Effector CD8-positive, alpha-beta T cell (primary cell): ENCODE data around the gene GRIN3B.
A peak's percentile ranks its signal among the peaks of the same experiment; 100 is the strongest.

Experiments
- DNase-seq: peaks from one replicate; lab custom pipeline; 2025; lab: John Stamatoyannopoulos, UW

The GRIN3B gene

DNA sequence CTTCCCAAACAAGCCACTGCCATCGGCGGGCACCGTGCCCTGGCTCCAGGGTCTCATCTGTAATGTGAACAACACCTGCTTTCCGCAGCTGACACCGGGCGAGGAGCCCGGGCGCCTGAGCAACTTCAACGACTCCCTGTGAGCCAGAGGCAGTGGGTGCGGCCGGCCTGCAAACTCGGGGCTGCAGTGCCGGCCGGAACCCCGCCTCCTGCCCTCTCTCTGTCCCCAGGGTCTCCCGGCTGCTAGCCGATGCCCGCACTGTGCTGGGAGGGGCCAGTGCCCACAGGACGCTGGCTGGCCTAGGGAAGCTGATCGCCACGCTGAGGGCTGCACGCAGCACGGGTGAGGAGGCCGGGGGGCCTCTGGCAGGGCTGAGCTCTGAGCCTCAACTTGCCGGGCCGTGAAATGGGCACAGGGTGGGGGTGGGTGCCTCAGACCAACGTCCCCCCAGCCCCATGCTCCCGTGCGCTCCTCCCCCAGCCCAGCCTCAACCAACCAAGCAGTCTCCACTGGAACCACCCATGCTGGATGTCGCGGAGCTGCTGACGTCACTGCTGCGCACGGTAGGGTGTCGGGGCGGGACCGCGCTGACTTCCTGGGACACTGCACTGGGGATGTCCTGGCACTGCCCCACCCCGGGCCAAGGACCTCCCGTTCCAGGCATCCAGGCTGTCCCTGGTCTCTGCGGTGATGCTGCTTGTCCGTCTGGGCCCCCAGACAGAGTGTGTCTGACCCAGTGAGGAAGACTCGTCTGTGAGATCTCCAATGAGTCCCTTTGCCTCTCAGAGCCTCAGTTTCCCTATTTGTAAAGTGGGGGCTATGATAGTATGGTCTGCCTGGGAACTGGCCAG, 41.8 kb downstream of the GRIN3B start:
- no peak for DNase-seq

DNA sequence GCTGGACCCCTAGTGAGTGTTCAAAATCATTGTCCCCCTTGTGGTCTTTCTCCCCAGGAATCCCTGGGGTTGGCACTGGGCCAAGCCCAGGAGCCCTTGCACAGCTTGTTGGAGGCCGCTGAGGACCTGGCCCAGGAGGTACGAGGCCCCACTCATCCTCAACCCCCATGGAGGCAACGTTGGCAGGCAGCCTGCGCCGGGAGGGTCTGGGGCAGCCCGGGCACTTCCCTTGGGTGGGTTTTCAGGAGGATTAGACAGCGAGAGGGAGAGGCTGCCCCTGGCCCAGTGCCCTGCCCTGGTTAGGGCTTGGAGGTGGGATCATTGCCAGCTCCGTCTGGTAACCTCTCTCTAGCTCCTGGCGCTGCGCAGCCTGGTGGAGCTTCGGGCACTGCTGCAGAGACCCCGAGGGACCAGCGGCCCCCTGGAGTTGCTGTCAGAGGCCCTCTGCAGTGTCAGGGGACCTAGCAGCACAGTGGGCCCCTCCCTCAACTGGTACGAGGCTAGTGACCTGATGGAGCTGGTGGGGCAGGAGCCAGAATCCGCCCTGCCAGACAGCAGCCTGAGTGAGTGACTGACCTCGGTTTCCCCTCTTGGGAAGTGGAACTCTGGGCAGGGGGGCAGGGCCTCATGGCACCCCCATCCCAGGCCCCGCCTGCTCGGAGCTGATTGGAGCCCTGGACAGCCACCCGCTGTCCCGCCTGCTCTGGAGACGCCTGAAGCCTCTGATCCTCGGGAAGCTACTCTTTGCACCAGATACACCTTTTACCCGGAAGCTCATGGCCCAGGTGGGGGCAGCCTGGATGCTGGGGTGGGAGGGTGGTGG, 42.7 kb downstream of the GRIN3B start:
- DNase-seq = no peak

DNA sequence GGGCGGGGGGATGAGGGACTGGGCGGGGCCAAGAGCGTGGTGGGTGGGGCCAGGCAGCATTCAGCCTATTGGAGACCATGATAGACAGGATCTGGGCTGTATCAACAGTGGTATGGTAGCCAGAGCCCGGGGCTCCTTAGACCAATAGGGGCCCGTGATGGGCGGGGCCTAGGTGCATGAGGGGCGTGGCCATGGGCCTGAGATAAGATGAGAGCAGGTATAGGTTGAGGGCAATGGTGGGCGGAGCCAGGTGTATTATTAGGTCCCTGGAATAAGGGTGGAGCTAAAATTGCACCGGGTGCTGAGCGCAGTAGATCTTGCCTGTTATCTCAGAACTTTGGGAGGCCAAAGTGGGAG, 45.0 kb downstream of the GRIN3B start:
- peak; percentile 50 for DNase-seq

DNA sequence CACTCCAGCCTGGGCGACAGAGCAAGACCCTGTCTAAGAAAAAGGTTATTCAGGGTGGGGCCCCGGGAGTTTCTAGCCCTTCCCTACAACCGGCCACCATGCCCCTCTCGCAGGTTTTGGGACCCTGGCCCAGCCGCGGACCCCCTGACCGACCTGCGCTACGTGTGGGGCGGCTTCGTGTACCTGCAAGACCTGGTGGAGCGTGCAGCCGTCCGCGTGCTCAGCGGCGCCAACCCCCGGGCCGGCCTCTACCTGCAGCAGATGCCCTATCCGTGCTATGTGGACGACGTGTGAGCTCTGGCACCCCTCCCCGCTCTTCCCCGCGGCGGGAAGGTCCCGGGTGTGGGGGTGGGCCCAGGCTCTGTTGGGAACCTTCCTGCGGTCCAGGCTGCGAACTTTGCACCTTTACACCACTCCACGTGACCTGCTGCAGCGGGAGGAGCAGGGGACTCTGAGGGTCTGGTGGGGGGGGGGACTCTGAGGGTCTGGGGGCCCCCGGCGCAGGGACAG, 46.0 kb downstream of the GRIN3B start:
- DNase-seq = no peak

DNA sequence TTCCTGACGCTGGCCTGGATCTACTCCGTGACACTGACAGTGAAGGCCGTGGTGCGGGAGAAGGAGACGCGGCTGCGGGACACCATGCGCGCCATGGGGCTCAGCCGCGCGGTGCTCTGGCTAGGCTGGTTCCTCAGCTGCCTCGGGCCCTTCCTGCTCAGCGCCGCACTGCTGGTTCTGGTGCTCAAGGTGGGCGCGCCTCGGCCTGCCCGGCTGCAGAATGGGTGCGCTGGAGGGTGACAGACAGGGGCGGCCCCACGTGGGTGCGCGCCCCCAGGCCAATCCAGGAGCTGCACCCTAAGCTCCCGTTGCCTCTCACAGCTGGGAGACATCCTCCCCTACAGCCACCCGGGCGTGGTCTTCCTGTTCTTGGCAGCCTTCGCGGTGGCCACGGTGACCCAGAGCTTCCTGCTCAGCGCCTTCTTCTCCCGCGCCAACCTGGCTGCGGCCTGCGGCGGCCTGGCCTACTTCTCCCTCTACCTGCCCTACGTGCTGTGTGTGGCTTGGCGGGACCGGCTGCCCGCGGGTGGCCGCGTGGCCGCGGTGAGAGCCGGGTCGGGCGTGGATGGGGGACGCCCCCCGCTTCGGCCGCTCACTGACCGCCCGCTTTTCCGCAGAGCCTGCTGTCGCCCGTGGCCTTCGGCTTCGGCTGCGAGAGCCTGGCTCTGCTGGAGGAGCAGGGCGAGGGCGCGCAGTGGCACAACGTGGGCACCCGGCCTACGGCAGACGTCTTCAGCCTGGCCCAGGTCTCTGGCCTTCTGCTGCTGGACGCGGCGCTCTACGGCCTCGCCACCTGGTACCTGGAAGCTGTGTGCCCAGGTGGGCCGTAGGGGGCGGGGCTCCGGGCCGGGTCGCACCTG, 46.8 kb downstream of the GRIN3B start:
- DNase-seq = no peak

DNA sequence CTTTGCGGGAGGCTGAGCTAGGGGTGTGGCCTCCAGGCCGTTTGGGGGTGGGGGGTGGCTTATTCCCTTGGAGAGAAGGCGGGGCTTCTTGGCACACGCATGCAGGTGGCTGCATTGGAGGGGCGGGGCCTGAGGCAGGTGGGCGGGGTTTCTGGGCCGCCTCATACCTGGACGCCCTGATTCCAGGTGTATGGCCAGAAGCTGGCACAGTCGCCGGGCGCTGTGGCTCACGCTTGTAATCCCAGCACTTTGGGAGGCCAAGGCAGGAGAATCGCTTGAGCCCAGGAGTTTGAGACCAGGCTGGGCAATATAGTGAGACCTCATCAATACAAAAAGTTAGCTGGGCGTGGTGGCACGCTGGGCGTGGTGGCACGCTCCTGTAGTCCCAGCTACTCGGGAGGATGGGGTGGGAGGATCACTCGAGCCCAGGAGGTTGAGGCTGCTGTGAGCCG, 47.5 kb downstream of the GRIN3B start:
- no peak for DNase-seq

DNA sequence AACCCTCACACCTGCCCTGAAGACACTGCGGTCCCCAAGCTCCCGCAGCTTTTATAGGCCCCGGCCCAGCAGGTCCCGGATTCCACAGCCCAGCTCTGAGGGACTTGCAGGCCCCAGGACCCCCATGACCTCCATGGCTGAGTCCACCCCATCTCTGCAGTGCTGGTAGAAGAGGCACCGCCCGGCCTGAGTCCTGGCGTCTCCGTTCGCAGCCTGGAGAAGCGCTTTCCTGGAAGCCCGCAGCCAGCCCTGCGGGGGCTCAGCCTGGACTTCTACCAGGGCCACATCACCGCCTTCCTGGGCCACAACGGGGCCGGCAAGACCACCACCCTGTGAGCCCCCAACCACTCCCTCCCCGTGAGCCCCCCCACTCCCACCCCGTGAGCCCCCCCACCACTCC, 48.9 kb downstream of the GRIN3B start:
- no peak for DNase-seq

DNA sequence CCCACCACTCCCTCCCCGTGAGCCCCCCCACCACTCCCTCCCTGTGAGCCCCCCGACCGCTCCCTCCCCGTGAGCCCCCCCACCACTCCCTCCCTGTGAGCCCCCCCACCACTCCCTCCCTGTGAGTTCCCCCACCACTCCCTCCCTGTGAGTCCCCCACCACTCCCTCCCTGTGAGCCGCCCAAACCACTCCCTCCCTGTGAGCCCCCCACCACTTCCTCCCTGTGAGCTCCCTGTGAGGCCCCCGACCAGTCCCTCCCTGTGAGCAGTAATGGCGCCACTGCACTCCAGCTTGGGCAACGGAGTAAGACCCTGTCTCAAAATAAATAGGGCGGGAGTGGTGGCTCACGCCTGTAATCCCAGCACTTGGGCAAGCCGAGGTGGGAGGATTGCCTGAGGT, 49.6 kb downstream of the GRIN3B start:
- no peak for DNase-seq

DNA sequence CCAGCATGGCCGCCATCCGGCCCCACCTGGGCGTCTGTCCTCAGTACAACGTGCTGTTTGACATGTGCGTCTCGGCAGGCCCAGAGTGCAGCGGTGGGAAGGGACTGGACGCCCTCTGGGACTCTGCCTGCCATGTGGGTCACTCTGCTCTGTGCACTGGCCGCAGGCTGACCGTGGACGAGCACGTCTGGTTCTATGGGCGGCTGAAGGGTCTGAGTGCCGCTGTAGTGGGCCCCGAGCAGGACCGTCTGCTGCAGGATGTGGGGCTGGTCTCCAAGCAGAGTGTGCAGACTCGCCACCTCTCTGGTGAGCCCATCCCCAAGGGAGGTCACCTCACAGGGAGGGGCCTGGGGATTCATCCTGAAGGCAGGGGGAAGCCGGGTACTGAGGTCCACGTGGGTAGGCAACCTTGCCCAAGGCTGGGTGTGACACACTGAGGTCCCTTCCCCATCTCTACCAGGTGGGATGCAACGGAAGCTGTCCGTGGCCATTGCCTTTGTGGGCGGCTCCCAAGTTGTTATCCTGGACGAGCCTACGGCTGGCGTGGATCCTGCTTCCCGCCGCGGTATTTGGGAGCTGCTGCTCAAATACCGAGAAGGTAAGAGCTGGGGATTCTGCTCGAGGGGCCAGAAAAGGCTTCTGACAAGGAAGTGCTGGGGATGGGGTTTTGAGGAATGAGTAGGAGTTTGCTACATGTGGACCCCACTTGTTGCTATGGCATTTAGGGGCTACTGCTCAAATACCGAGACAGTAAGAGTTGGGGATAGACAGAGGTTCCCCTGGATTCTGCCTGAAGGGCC, 51.0 kb downstream of the GRIN3B start:
- DNase-seq = no peak

DNA sequence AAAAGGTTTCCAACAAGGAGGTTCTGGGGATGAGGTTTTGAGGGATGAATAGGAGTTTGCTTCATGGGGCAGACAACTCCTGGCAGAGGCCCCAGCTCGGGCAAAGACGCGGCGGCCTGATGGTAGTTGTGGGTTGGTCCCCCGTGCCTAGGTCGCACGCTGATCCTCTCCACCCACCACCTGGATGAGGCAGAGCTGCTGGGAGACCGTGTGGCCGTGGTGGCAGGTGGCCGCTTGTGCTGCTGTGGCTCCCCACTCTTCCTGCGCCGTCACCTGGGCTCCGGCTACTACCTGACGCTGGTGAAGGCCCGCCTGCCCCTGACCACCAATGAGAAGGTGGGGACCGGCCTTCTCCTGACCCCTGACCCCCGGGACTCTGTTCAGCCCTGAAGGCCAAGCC, 51.6 kb downstream of the GRIN3B start:
- no peak for DNase-seq

DNA sequence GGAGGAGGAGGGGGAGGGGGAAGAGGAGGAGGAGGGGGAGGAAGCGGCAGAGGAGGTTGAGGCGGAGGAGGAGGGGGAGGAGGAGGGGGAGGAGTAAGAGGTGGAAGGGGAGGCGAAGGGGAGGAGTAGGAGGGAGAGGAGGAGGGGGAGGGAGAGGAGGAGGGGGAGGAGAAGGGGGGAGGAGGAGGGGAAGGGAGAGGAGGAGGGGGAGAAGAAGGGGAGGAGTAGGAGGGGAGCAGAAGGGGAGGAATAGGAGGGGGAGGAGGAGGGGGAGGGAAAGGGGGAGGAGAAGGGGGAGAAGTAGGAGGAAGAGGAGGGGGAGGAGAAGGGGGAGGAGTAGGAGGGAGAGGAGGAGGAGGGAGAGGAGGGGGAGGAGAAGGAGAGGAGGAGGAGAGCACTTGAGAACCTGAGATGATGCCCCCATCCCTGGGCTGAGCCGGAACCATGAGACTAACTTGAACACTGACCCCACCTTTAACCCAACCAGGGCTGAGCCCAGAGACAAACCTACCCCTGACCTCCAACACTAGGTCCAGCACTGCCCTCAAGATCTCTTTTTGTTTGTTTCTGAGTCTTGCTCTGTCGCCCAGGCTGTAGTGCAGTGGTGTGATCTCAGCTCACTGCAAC, 52.2 kb downstream of the GRIN3B start:
- DNase-seq = no peak

DNA sequence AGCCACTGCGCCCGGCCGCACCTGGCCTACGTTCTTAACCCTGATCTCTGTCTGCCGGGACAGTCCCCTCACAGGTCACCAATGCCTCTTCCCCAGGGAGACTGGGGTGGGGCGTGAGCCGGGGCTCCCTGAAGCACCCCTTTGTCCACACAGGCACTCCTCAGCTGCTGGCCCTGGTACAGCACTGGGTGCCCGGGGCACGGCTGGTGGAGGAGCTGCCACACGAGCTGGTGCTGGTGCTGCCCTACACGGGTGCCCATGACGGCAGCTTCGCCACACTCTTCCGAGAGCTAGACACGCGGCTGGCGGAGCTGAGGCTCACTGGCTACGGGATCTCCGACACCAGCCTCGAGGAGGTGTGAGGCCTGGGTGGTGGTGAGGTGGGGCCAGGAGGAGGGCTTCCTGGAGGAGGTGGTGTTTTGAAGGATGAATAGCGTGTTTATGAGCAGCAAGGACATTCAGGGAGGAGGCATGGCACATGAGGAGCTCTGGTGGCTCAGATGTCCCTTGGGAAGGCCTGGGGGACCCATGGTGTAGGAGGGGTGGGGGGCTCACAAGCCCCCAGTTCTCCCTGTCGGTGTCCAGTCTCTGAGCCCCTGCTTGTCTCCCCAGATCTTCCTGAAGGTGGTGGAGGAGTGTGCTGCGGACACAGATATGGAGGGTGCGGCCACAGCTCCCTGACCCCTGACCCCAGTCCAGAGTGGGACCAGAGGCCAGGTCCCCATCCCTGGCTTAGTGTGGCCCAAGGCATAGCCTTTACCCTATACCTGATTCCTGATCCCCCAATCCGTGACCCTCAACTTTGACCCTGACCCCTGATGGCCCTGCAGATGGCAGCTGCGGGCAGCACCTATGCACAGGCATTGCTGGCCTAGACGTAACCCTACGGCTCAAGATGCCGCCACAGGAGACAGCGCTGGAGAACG, 53.2 kb downstream of the GRIN3B start:
- DNase-seq = no peak

DNA sequence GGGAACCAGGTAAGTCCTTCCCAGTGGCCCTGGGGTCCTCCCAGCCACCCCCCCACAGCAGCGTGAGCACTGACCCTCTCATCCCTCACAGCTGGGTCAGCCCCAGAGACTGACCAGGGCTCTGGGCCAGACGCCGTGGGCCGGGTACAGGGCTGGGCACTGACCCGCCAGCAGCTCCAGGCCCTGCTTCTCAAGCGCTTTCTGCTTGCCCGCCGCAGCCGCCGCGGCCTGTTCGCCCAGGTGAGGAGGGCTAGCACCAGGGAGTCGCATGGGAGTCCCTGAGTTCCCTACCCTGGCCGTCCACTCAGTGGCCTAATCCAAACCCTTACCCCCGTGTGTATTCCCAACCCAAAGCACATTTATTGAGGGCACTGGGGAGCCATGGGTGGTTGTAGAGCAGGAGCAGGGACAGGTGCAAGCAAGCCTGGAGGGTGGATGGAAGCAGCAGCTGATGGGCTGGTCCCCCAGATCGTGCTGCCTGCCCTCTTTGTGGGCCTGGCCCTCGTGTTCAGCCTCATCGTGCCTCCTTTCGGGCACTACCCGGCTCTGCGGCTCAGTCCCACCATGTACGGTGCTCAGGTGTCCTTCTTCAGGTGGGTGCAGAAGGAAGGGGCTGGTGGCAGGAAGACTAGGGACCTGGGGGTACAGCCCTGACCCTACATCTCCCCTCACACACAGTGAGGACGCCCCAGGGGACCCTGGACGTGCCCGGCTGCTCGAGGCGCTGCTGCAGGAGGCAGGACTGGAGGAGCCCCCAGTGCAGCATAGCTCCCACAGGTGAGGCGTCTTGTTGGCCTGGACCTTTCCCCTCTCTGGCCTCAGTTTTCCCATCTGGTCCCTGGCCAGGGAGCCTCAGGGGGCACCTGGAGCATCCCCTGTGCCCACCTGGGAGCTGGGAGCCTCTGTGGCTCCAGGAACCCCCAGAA, 54.1 kb downstream of the GRIN3B start:
- DNase-seq = no peak

DNA sequence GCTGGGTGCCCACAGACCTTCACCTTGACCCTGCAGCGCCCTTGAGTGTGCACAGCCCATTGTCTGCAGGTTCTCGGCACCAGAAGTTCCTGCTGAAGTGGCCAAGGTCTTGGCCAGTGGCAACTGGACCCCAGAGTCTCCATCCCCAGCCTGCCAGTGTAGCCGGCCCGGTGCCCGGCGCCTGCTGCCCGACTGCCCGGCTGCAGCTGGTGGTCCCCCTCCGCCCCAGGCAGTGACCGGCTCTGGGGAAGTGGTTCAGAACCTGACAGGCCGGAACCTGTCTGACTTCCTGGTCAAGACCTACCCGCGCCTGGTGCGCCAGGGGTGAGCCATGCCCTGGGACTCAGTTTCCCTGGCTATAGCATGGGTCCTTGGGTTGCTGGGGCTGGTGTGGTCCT, 54.8 kb downstream of the GRIN3B start:
- DNase-seq = no peak

DNA sequence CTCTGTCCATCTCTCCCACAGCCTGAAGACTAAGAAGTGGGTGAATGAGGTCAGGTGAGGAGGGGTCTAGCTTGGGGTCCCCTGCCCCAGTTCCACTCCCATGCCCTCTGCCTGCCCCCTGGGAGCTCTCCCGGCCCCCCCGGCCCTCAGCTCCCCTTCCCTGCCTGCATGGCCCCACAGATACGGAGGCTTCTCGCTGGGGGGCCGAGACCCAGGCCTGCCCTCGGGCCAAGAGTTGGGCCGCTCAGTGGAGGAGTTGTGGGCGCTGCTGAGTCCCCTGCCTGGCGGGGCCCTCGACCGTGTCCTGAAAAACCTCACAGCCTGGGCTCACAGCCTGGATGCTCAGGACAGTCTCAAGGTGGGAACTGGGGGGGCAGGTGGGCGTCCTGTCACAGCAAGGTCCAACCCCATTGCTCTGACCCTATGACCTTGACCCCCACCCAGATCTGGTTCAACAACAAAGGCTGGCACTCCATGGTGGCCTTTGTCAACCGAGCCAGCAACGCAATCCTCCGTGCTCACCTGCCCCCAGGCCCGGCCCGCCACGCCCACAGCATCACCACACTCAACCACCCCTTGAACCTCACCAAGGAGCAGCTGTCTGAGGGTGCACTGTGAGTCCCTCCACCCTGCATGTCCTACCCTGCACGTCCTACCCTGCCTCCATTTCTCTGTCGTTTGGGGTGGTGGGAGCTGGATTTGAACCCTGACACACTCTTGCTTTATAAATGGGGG, 55.8 kb downstream of the GRIN3B start:
- no peak for DNase-seq

DNA sequence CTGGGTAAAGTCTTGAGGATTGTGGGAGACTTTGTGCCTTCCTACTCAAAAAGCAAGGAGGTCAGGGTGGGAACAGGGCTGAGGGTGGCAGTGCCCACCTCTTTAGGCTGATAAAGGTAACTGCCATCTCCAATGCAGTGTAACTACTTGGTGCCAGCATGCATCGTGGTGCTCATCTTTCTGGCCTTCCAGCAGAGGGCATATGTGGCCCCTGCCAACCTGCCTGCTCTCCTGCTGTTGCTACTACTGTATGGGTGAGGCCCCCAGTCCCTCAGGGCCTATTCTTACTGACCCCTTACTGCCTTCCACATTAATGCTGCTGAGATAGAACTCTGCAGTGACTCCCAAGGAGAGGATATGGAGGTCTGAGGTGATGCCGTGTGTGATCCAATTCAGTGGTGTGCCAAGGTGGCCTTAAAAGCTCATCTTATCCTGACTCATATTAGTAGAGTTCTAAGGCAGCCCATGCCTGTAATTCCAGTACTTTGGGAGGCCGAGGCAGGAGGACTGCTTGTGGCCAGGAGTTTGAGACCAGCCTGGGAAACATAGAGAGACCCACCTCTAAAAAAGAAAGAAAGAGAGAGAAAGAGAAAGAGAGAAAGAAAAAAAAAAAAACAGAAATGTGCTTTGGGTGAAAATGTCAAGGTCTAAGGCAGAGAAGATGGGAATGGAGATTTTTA, 57.1 kb downstream of the GRIN3B start:
- no peak for DNase-seq

DNA sequence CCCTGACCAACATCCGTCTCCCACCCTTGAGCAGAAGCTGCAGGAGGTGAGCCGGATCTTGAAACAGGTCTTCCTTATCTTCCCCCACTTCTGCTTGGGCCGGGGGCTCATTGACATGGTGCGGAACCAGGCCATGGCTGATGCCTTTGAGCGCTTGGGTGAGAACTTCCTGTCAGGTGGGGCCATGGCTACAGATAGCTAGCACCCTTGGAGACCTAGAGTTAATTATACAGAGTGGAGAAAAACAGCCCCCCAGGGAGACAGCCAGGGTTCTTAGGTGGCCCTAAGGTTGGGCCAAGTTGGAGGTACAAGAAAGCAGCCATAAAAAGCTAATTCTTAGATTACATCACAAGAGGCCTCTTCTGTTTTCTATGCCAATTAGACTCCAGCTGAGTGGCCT, 57.9 kb downstream of the GRIN3B start:
- DNase-seq = no peak
